Chondrocyte (in vitro differentiated cells): ENCODE measurements around the gene LRRC8A. TPM values are rescaled to one million over a fixed set of nuclear protein-coding genes. Genes with fewer than 3 reads are reported as not detected.
"Not testable (repeated sequence)": the region's sequence is repeated elsewhere in the genome, so short reads cannot be mapped to it uniquely, and the experiment has no call there.

Experiments used
- DNase-seq: peaks from one replicate; pipeline ENCODE4 v3.0.0; 2021; ENCODE audit warnings: mixed read lengths, low spot score
- H3K27ac Mint-ChIP-seq: one replicate; pipeline ENCODE4 v1.8.0; 2021; ENCODE audit warnings: mild to moderate bottlenecking, moderate library complexity, mixed read lengths; ENCODE audit not compliant: unreplicated experiment
- H3K27me3 Mint-ChIP-seq: 2 replicates; pipeline ENCODE4 v1.8.0; 2021; ENCODE audit warnings: low read depth, mixed read lengths
- H3K36me3 Mint-ChIP-seq: 2 replicates; pipeline ENCODE4 v1.8.0; 2021; ENCODE audit warnings: low read depth, mixed read lengths
- H3K4me1 Mint-ChIP-seq: 2 replicates; pipeline ENCODE4 v1.8.0; 2021; ENCODE audit warnings: low read depth, mild to moderate bottlenecking, mixed read lengths
- H3K4me3 Mint-ChIP-seq: one replicate; pipeline ENCODE4 v1.8.0; 2021; ENCODE audit warnings: mild to moderate bottlenecking, moderate library complexity, mixed read lengths; ENCODE audit not compliant: unreplicated experiment
- H3K9me3 Mint-ChIP-seq: 2 replicates; pipeline ENCODE4 v1.8.0; 2021; ENCODE audit warnings: low read depth, mixed read lengths
- CTCF ChIP-seq: fragments of 200-600 bp; sonication (generic); IDR thresholded peaks from 2 replicates; pipeline ENCODE4 v1.5.0; 2021; ENCODE audit warnings: antibody characterized with exemption, mild to moderate bottlenecking, moderate library complexity
- total RNA-seq: library from RNA; stranded (reverse); gene quantifications from 3 replicates; pipeline ENCODE4 v1.2.1, GENCODE V29; 2021

The LRRC8A gene
- total RNA-seq, 1 donor from 2014 or later: 55.0 TPM

DNA sequence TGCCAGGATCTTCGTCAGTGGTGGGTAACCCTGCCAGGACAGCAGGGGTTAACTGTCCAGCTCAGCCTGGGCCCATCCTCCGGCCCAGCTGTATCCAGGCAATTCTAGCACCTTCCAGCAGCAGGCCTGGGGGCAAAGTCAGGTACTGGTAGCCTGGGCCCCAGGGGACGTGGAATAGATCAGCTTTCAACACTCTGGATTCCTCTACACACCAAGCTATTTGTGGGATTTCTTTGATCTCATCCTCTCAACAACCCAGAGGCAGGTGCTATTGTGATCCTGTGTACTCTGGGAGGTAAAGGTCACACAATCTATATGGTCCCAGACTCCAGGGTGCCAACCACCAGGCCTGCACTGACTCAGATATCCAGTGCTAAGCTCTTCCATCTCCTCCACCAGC is 43.6 kb upstream of the LRRC8A start:
- Mint-ChIP-seq H3K27ac (no peak overlapping the region), H3K4me1 (no peaks in the 10 kb centered on the region), H3K27me3 (no peaks in the 10 kb centered on the region), H3K36me3 (peaks cover 8% of the 10 kb centered on the region), H3K9me3 (no peaks in the 10 kb centered on the region), H3K4me3 (no peak overlapping the region)
- no peak for DNase-seq
- TF ChIP-seq CTCF: no peak

DNA sequence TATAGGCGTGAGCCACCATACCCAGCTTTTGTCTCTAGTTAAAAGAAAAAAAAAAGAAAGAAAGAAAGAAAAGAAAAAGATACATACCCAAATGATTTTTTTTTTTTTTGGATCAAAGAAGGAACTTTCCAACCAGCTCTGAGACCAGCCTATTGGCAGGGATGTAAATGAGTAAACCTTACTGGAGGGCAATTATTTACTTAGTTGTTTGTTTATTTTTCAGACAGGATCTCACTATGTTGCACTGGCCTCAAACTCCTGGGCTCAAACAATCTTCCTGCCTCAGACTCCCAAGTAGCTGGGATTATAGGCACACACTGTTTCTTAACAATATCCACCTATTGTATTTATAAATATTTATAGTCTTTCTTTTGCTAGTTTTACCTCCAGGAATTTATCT is 41.4 kb upstream of the LRRC8A start:
- Mint-ChIP-seq H3K4me1 (peaks cover 8% of the 10 kb centered on the region), H3K9me3 (no peaks in the 10 kb centered on the region), H3K27ac (no peak overlapping the region), H3K4me3 (no peak overlapping the region), H3K36me3 (peaks cover 6% of the 10 kb centered on the region), H3K27me3 (no peaks in the 10 kb centered on the region)
- TF ChIP-seq CTCF: no peak
- no peak for DNase-seq

DNA sequence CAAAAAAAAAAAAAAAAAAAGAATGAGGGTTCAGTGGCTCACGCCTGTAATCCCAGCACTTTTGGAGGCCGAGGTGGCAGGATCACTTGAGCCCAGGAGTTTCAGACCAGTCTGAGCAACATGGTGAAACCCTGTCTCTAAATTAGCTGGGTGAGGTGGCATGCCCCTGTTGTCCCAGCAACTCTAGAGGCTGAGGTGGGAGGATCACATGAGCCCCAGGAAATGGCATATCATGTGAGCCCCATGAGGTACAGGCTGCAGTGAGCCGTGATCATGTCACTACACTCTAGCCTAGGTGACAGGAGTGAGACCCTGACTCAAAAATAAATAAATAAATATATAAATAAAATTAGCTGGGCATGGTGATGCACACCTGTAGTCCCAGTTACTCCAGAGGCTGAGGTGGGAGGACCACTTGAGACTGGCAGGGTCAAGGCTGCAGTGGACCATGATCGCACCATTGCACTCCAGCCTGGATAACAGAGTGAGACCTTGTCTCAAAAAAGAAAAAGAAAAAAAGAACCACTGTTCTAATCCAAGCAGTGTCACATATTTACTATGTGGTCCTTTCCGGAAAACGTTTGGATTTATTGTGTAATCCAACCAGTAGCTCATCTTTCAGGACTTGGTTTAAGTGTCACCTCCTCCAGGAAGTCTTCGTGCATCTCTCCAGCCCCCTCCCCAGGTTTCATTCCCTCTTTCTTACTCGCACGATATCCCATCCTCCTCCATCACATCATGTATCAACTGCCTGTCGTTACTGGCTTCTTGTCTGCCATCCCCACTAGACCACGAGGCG is 40.0 kb upstream of the LRRC8A start:
- TF ChIP-seq CTCF: no peak
- no peak for DNase-seq

DNA sequence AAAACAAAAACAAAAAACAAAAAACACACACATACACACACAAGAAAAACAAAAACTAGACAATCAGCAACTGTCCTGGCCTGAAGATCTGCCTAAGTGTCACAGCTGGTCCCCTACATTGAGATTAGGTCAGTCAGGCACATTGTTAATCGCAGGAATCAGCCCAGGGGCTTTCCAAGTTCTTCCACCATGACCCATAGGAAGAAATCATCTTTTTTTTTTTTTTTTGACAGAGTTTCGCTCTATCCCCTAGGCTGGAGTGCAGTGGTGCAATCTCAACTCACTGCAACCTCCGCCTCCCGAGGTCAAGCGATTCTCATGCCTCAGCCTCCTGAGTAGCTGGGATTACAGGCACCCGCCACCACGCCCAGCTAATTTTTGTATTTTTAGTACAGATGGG is 38.8 kb upstream of the LRRC8A start:
- not testable (repeated sequence) for H3K4me3 Mint-ChIP-seq, H3K27ac Mint-ChIP-seq, H3K9me3 Mint-ChIP-seq, H3K36me3 Mint-ChIP-seq, DNase-seq, H3K27me3 Mint-ChIP-seq
- peaks cover 10% of the 10 kb centered on the region for H3K4me1 Mint-ChIP-seq

More for the DNA sequence above, 40.0 kb upstream of the LRRC8A start:
- Mint-ChIP-seq H3K9me3 (no peaks in the 10 kb centered on the region), H3K27ac (no peak overlapping the region), H3K4me1 (peaks cover 10% of the 10 kb centered on the region), H3K27me3 (no peaks in the 10 kb centered on the region), H3K36me3 (peaks cover 6% of the 10 kb centered on the region), H3K4me3 (no peak overlapping the region)

DNA sequence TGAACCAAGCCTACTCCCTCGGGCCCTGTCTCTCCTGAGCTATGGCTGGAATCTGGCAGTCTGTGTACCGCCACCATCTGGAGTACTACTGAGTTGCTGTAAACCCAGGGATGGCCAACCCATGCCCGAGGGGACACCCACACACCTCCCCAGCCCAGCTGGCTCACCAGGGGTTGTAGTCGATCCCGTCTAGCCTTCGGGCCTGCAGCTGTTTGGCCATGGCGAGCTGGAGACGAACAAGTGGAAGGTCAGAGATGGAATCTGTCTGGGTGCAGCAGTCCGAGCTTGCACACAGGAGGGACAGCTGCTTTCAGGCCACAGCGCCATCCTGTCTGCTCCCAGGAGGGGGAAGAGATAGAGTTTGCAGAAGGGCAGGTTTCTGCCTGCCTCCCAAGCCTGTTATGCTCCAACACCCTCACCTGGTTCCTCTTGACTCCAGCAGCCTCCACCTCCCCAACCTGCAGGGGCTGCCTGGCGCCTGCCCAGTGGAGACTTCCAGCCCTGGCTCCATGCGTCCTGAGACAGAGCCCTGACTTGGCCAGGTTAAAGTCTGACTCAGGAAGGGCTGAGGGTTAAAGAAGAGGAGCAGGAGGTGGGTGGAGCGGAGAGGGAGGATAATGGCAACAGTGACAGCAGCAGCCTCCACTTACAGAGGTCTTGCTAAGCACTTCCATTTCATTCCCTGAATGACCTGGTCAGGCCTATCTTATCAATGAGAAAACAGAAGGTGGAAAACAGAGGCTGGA is 36.6 kb upstream of the LRRC8A start:
- Mint-ChIP-seq H3K27me3 (no peaks in the 10 kb centered on the region), H3K4me3 (no peak overlapping the region), H3K27ac (no peak overlapping the region), H3K4me1 (peaks cover 10% of the 10 kb centered on the region), H3K9me3 (peaks cover 12% of the 10 kb centered on the region), H3K36me3 (peaks cover 5% of the 10 kb centered on the region)
- peak; percentile 59 for TF ChIP-seq CTCF
- DNase-seq: no peak
